OCI-LY1 (cell line): ENCODE measurements around the gene RNF150.

Experiments
- H2AFZ ChIP-seq: fragments of 200-600 bp; sonication (generic), shearing (Covaris generic); 2 replicates; pipeline ENCODE4 v1.6.0; 2014; ENCODE audit warnings: antibody characterized with exemption, mild to moderate bottlenecking, low read length
- H3F3A ChIP-seq: fragments of 200-600 bp; sonication (generic), shearing (Covaris generic); 2 replicates; pipeline ENCODE4 v1.6.0; 2014; ENCODE audit warnings: mild to moderate bottlenecking, antibody characterized with exemption, low read length, moderate library complexity; ENCODE audit not compliant: insufficient read depth
- H3K27ac ChIP-seq: fragments of 200-600 bp; sonication (generic); 2 replicates; pipeline ENCODE4 v1.5.1; 2014; ENCODE audit warnings: low read length, mixed run types, mild to moderate bottlenecking, low read depth; ENCODE audit not compliant: poor library complexity, severe bottlenecking
- H3K27me3 ChIP-seq: fragments of 200-600 bp; sonication (generic); 2 replicates; pipeline ENCODE4 v1.6.0; 2014; ENCODE audit warnings: antibody characterized with exemption, mild to moderate bottlenecking, low read length, moderate library complexity; ENCODE audit not compliant: insufficient read depth
- H3K36me3 ChIP-seq: fragments of 200-600 bp; sonication (generic); 2 replicates; pipeline ENCODE4 v1.6.1; 2014; ENCODE audit warnings: mild to moderate bottlenecking, antibody characterized with exemption, low read length, moderate library complexity, mixed read lengths; ENCODE audit not compliant: insufficient read depth
- H3K4me1 ChIP-seq: fragments of 200-600 bp; sonication (generic); 2 replicates; pipeline ENCODE4 v1.5.1; 2014; ENCODE audit warnings: mild to moderate bottlenecking, low read length, moderate library complexity; ENCODE audit not compliant: insufficient read depth, severe bottlenecking
- H3K4me2 ChIP-seq: fragments of 200-600 bp; sonication (generic), shearing (Covaris generic); 2 replicates; pipeline ENCODE4 v1.6.1; 2014; ENCODE audit warnings: low read length
- H3K4me3 ChIP-seq: fragments of 200-600 bp; sonication (generic); 2 replicates; pipeline ENCODE4 v1.5.1; 2014; ENCODE audit warnings: low read length, low read depth, mild to moderate bottlenecking, mixed read lengths; ENCODE audit not compliant: poor library complexity, severe bottlenecking
- H3K79me2 ChIP-seq: fragments of 200-600 bp; shearing (Covaris generic); 2 replicates; pipeline ENCODE4 v1.6.1; 2016; ENCODE audit warnings: mixed run types, low read length, mixed read lengths; ENCODE audit not compliant: insufficient read depth
- H3K9ac ChIP-seq: fragments of 200-600 bp; sonication (generic), shearing (Covaris generic); 2 replicates; pipeline ENCODE4 v1.6.1; 2014; ENCODE audit warnings: mild to moderate bottlenecking, low read length, mixed read lengths
- H3K9me2 ChIP-seq: fragments of 200-600 bp; sonication (generic), shearing (Covaris generic); 2 replicates; pipeline ENCODE4 v1.6.1; 2014; ENCODE audit warnings: low read depth, mild to moderate bottlenecking, low read length, mixed read lengths
- H3K9me3 ChIP-seq: fragments of 200-600 bp; shearing (Covaris generic); 2 replicates; pipeline ENCODE4 v1.6.1; 2014; ENCODE audit warnings: low read length, mixed read lengths
- H4K20me1 ChIP-seq: fragments of 200-600 bp; sonication (generic), shearing (Covaris generic); 2 replicates; pipeline ENCODE4 v1.6.0; 2016; ENCODE audit warnings: mild to moderate bottlenecking, low read length; ENCODE audit not compliant: insufficient read depth
- EZH2 ChIP-seq: fragments of 200-600 bp; sonication (generic), shearing (Covaris generic); IDR thresholded peaks from 2 replicates; pipeline ENCODE4 v1.8.0; 2017; ENCODE audit warnings: borderline replicate concordance, mixed run types, mild to moderate bottlenecking, antibody characterized with exemption, low read length, moderate library complexity, mixed read lengths
- TF ChIP-seq, protein P1 (sequence below): fragments of 200-600 bp; sonication (generic), shearing (Covaris generic); IDR thresholded peaks from 2 replicates; pipeline ENCODE4 v1.5.1; 2017; ENCODE audit warnings: mild to moderate bottlenecking, antibody characterized with exemption, low read length, moderate library complexity, mixed read lengths

The RNF150 gene

DNA sequence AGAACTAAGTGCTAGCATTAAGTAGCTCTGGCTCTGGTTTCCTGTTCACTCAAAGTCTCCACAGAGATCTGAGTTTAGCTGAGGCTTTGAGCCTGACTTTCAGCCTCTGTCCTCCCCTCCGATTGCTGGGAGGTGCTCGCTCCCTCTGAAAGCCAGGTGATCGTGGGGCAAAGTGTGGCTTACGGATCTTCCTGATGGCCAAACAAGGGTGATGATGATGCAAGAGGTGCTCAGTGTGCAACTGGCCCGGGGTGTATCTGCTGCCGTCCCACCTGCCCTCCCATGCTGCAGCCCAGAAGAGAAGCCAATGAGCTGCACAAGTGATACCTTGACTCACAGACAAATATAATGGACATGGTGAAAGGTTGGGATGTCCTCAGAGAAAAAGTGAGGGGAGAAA is 207.9 kb downstream of the RNF150 start:
- H3K27ac ChIP-seq: no peak overlapping the region
- no peaks in the 10 kb centered on the region for H3K27me3 ChIP-seq
- no peak overlapping the region for H3K9ac ChIP-seq
- no peak overlapping the region for H3K4me2 ChIP-seq
- no peaks in the 10 kb centered on the region for H3K4me1 ChIP-seq
- no peaks in the 10 kb centered on the region for H3K79me2 ChIP-seq
- H3K4me3 ChIP-seq: no peak overlapping the region
- H3K9me3 ChIP-seq: no peaks in the 10 kb centered on the region
- no peaks in the 10 kb centered on the region for H4K20me1 ChIP-seq
- H3K9me2 ChIP-seq: no peaks in the 10 kb centered on the region
- no peak for TF ChIP-seq EZH2
- TF ChIP-seq, protein P1, sequence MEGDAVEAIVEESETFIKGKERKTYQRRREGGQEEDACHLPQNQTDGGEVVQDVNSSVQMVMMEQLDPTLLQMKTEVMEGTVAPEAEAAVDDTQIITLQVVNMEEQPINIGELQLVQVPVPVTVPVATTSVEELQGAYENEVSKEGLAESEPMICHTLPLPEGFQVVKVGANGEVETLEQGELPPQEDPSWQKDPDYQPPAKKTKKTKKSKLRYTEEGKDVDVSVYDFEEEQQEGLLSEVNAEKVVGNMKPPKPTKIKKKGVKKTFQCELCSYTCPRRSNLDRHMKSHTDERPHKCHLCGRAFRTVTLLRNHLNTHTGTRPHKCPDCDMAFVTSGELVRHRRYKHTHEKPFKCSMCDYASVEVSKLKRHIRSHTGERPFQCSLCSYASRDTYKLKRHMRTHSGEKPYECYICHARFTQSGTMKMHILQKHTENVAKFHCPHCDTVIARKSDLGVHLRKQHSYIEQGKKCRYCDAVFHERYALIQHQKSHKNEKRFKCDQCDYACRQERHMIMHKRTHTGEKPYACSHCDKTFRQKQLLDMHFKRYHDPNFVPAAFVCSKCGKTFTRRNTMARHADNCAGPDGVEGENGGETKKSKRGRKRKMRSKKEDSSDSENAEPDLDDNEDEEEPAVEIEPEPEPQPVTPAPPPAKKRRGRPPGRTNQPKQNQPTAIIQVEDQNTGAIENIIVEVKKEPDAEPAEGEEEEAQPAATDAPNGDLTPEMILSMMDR: no peak
- no peaks in the 10 kb centered on the region for H3K36me3 ChIP-seq
- H3F3A ChIP-seq: no peaks in the 10 kb centered on the region
- no peak overlapping the region for H2AFZ ChIP-seq

DNA sequence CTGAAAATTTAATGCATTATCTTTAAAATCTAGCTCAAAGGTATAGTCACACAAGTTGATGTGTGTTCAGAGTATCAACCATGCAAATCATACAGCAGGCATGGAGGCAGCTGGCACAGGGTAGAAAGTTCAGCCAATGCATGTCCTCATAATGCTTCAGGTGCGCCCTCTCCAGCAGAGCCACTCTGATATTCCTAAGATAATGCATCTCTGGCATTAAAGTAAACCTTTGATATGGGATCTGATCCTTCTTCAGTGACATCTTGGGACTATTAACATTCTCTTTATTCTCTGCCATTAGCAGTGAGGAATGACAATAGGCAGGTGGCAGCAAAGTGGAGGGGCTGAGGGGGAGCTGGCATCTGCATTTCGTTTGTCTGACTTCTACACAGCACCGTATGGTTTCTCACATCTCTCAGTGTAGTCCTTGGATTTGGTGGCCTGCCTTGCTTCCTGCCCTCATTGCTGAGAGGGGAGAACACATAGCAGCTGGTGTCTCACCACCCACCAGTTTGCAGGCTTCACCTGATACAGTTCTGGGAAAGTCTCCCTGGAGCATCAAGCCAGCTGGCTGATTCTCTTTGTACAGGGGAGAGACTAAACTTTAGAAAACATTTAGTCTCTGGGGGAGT is 208.4 kb downstream of the RNF150 start:
- Histone ChIP-seq H3K9me3 (no peaks in the 10 kb centered on the region), H3K9me2 (no peaks in the 10 kb centered on the region), H4K20me1 (no peaks in the 10 kb centered on the region), H3K9ac (no peak overlapping the region), H3K79me2 (no peaks in the 10 kb centered on the region), H3K4me3 (no peak overlapping the region), H3K27me3 (no peaks in the 10 kb centered on the region), H3K36me3 (no peaks in the 10 kb centered on the region), H3F3A (no peaks in the 10 kb centered on the region), H3K4me2 (no peak overlapping the region), H3K4me1 (no peaks in the 10 kb centered on the region), H2AFZ (no peak overlapping the region), H3K27ac (no peak overlapping the region)
- TF ChIP-seq, protein P1: no peak
- TF ChIP-seq EZH2: no peak

DNA sequence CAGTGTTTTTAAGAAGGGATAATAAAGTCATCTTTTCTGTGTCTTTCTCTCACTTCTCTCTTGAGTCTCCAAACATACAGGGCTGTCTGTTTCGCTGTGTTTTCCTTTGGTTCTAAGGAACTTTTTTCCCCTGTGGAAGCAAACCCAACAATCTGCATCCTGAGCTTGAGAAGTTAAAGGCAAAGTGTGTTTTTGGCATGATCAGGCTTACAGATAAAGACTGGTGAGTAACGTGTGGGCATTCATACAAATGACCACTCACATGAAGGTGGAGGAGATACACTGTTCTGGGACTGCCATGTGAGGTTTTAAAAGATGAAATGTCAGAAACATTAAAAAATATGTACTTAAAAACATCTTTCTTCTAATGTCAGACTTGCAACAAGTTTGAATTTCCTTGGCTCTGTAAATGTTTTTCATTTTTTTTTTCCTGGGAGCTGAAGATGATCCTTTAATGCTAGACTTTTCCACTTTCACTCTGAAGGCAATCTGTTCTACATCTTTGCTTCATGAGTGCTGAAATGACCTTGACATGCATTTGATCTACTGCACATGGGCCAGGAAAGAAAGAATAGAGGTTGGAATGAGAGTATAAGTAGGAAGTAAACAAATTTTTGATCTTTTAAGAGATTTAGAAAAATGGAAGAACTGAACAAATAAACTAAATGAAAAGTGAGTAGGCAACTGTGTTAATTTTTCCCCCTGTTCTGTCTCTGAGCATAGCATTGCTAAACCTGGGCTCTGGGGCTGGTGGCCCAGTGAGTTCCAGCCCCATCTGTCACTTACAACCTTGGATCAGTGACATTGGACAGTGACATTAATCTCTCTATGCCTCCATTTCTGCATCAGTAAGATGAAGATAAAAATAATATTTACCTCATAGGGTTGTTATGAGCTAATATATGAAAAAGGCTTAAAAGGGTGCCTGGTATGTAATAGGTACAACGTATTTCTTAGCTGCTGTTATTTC is 226.0 kb downstream of the RNF150 start:
- no peaks in the 10 kb centered on the region for H3K27me3 ChIP-seq
- H3K4me2 ChIP-seq: no peak overlapping the region

More for the DNA sequence above, 226.0 kb downstream of the RNF150 start:
- H4K20me1 ChIP-seq: no peaks in the 10 kb centered on the region
- H3K9me2 ChIP-seq: no peaks in the 10 kb centered on the region
- no peaks in the 10 kb centered on the region for H3K4me1 ChIP-seq
- no peaks in the 10 kb centered on the region for H3F3A ChIP-seq
- no peak for TF ChIP-seq EZH2
- TF ChIP-seq, protein P1: no peak
- no peak overlapping the region for H2AFZ ChIP-seq
- no peak overlapping the region for H3K27ac ChIP-seq
- H3K79me2 ChIP-seq: no peaks in the 10 kb centered on the region
- H3K9ac ChIP-seq: no peak overlapping the region
- no peaks in the 10 kb centered on the region for H3K36me3 ChIP-seq
- H3K9me3 ChIP-seq: no peaks in the 10 kb centered on the region
- no peak overlapping the region for H3K4me3 ChIP-seq
